CD4-positive, alpha-beta T cell treated with Interleukin-17A for 4 hours (primary cell): ENCODE results near the gene ARHGAP24.

ENCODE experiments used
- DNase-seq: peaks from one replicate; pipeline ENCODE4 v3.0.0-alpha.2; 2020; ENCODE audit warnings: mixed read lengths

ARHGAP24 gene

GRCh38 chr4:85591406-85592098 lies 116.6 kb downstream of the ARHGAP24 start:
- DNase-seq = no peak

- DNase-seq = no peak
These were observed 120.3 kb downstream of the ARHGAP24 start for GRCh38 chr4:85595098-85595775.

GRCh38 chr4:85595796-85596559 lies 121.0 kb downstream of the ARHGAP24 start:
- no peak for DNase-seq

- DNase-seq = no peak
These were observed 124.0 kb downstream of the ARHGAP24 start for GRCh38 chr4:85598936-85599335.

GRCh38 chr4:85600501-85600900 lies 125.6 kb downstream of the ARHGAP24 start:
- DNase-seq = no peak

- no peak for DNase-seq
These were observed 128.7 kb downstream of the ARHGAP24 start for GRCh38 chr4:85603437-85604336.

GRCh38 chr4:85606505-85606904 lies 131.6 kb downstream of the ARHGAP24 start:
- DNase-seq = no peak

- DNase-seq = no peak
These were observed 132.7 kb downstream of the ARHGAP24 start for GRCh38 chr4:85607624-85608023.

GRCh38 chr4:85610450-85610849 lies 135.5 kb downstream of the ARHGAP24 start:
- DNase-seq = no peak

- no peak for DNase-seq
These were observed 136.7 kb downstream of the ARHGAP24 start for GRCh38 chr4:85611661-85612060.

GRCh38 chr4:85613901-85614300 lies 139.0 kb downstream of the ARHGAP24 start:
- DNase-seq = no peak

- DNase-seq = no peak
These were observed 141.0 kb downstream of the ARHGAP24 start for GRCh38 chr4:85615952-85616351.

- DNase-seq = no peak
These were observed 142.3 kb downstream of the ARHGAP24 start for GRCh38 chr4:85617202-85617601.

- no peak for DNase-seq
These were observed 158.0 kb downstream of the ARHGAP24 start for GRCh38 chr4:85632981-85633380.

GRCh38 chr4:85637778-85638177 lies 162.8 kb downstream of the ARHGAP24 start:
- DNase-seq = no peak

GRCh38 chr4:85639946-85640345 lies 165.0 kb downstream of the ARHGAP24 start:
- no peak for DNase-seq

GRCh38 chr4:85642356-85643100 lies 167.6 kb downstream of the ARHGAP24 start:
- no peak for DNase-seq

- no peak for DNase-seq
These were observed 169.1 kb downstream of the ARHGAP24 start for GRCh38 chr4:85644061-85644460.

- no peak for DNase-seq
These were observed 176.0 kb downstream of the ARHGAP24 start for GRCh38 chr4:85650908-85651307.

GRCh38 chr4:85656759-85657505 lies 182.0 kb downstream of the ARHGAP24 start:
- no peak for DNase-seq

GRCh38 chr4:85658766-85659439 lies 184.0 kb downstream of the ARHGAP24 start:
- DNase-seq = no peak
